Measurements from ENCODE around the gene VAV2. TPM values are rescaled to one million over a fixed set of nuclear protein-coding genes. Genes with fewer than 3 reads are reported as not detected.

Gene VAV2
- total and polyA plus RNA-seq, 2 donors = 9.8 to 13.7 TPM

- no peak overlapping the region for H3K4me3 ChIP-seq (ENCODE audit: low read depth, low read length)
- 90% methylated on average over 10 of the region's 10 CpGs for WGBS
- H3K27ac ChIP-seq (ENCODE audit: low read depth) = no peak overlapping the region
Measured at GRCh38 chr9:133841167-133841812, 150.8 kb downstream of the VAV2 start.

DNA sequence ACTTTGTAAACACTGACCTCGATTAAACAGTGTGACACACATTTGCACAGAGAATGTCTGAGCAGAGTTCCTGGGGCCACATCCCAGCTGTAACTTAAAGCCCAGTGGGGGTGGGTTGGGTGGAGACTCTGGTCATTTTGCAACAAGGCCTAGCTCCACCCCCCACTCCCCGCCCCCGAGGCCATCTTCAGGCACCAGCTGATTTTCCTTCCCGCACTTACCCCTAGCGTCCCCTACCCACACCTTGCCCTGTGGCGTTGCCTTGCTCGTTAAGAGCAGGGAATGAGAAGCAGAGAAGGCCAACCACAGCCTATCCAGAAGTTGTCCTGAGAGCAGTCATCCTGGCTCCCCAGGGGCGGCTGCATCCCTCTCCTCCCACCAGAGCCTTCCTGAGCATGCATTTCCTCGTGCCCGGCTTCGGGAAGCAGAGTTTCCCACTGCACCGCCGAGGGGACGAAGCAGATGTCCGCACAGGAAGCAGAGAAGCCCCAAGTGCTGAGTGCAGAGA, 152.2 kb downstream of the VAV2 start:
- Histone ChIP-seq H3K27ac (ENCODE audit: low read depth) (no peak overlapping the region), H3K36me3 (ENCODE audit: insufficient read depth) (no peaks in the 10 kb centered on the region), H3K4me1 (ENCODE audit: insufficient read depth) (no peaks in the 10 kb centered on the region), H3K4me3 (ENCODE audit: low read depth, low read length) (no peak overlapping the region)
- 36% methylated on average over 15 of the region's 15 CpGs for WGBS
- DNase-seq (ENCODE audit: extremely low spot score) = no peak

More at GRCh38 chr9:133841167-133841812, 150.8 kb downstream of the VAV2 start:
- no peak for DNase-seq (ENCODE audit: extremely low spot score)
- no peaks in the 10 kb centered on the region for H3K4me1 ChIP-seq (ENCODE audit: insufficient read depth)
- no peaks in the 10 kb centered on the region for H3K36me3 ChIP-seq (ENCODE audit: insufficient read depth)

DNA sequence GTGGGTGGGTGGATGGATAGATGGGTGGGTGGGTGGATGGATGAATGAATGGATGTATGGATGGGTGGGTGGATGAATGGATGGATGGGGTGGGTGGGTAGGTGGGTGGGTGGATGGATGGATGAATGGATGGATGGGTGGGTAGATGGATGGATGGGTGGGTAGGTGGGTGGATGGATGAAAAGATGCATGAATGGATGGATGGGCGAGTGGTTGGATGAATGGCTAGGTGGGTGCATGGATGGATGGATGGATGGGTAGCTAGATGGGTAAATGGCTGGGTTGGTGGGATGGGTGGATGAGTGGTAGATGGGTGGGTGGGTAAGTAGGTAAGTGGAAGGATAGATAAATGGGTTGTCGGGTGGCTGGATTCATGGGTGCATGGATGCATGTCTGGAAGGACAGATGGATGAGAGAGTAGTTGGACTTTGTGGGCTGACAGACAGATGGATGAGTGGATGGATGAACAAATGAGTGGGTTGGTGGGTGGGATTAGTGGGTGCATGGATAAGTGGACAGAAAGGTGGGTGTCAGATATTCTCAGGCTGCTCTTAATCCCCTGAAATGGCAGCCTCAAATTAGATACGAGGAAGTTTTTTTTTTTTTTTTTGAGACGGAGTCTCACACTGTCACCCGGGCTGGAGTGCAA, 153.1 kb downstream of the VAV2 start:
- H3K4me1 ChIP-seq (ENCODE audit: insufficient read depth) = no peaks in the 10 kb centered on the region
- 98% methylated on average over 5 of the region's 5 CpGs for WGBS
- no peak overlapping the region for H3K4me3 ChIP-seq (ENCODE audit: low read depth, low read length)
- no peaks in the 10 kb centered on the region for H3K36me3 ChIP-seq (ENCODE audit: insufficient read depth)
- DNase-seq (ENCODE audit: extremely low spot score) = no peak
- no peak overlapping the region for H3K27ac ChIP-seq (ENCODE audit: low read depth)

DNA sequence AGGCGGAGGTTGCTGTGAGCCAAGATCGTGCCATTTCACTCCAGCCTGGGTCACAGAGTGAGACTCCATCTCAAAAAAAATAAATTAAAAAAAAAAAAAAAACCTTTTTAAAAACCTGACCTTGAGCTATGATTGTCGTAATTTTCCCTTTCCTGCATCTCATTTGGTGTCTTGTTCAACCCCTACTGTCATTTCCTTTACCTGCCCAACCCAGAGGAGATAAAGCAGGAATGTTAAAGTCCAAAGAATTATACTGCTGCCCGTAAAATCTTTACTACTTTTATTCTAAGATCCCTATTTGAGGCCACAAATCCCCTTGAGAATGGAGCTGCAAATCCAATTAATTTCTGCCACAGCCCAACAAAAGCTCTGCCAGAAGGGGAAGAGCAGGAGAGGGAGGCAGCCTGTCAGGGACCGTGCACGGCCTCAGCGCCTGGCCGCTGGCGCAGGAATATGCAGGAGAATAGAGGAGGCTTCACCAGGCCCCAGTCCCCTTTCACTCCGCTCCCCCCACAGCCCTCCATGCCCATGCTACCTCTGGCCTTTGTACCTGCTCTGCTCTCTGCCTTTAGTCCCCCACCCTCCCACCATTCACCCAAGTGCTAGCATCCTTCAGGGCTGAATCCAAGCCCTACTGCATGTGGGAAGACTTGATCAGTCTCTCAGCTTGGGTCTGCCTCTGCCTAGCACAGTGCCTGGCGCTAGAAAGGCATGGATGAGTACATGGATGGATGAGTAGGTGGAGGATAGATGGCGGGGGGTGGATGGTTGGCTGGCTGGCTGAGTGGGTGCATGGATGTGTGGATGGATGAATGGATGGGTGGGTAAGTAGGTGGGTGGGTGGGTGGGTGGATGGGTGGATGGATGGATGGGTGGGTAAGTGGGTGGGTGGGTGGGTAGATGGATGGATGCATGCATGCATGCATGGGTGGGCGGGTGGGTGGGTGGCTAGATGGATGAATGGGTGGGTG, 154.2 kb downstream of the VAV2 start:
- WGBS = 86% methylated on average over 13 of the region's 13 CpGs
- Histone ChIP-seq H3K4me3 (ENCODE audit: low read depth, low read length) (no peak overlapping the region), H3K36me3 (ENCODE audit: insufficient read depth) (no peaks in the 10 kb centered on the region), H3K4me1 (ENCODE audit: insufficient read depth) (no peaks in the 10 kb centered on the region), H3K27ac (ENCODE audit: low read depth) (no peak overlapping the region)
- no peak for DNase-seq (ENCODE audit: extremely low spot score)

DNA sequence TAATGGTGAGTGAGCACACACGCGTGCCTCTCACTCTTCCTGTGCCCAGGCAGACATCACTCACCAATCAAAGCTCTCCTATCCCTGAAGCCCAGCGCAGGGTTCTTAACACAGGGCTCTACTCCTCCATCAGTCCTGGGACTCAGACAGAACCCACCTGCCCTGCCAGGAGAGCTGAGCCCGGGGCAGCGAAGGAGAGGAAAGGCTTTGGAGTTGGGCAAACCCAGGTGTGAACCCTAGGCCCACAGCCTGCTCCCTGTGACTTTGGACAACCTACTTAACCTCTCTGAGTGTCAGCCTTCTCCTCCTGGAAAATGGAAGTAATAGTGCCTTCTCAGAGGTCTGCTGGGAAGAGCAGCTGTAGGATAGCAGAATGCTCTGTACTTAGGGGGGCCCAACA, 155.3 kb downstream of the VAV2 start:
- 94% methylated on average over 5 of the region's 5 CpGs for WGBS

GRCh38 chr9:133836001-133836758, 155.9 kb downstream of the VAV2 start:
- no peak overlapping the region for H3K27ac ChIP-seq (ENCODE audit: low read depth)
- WGBS = 91% methylated on average over 17 of the region's 17 CpGs
- no peaks in the 10 kb centered on the region for H3K4me1 ChIP-seq (ENCODE audit: insufficient read depth)
- no peak for DNase-seq (ENCODE audit: extremely low spot score)
- no peak overlapping the region for H3K4me3 ChIP-seq (ENCODE audit: low read depth, low read length)
- H3K36me3 ChIP-seq (ENCODE audit: insufficient read depth) = no peaks in the 10 kb centered on the region

More for the DNA sequence above, 155.3 kb downstream of the VAV2 start:
- DNase-seq (ENCODE audit: extremely low spot score) = no peak
- Histone ChIP-seq H3K27ac (ENCODE audit: low read depth) (no peak overlapping the region), H3K4me3 (ENCODE audit: low read depth, low read length) (no peak overlapping the region), H3K36me3 (ENCODE audit: insufficient read depth) (no peaks in the 10 kb centered on the region), H3K4me1 (ENCODE audit: insufficient read depth) (no peaks in the 10 kb centered on the region)

- H3K27ac ChIP-seq (ENCODE audit: low read depth) = no peak overlapping the region
- no peaks in the 10 kb centered on the region for H3K36me3 ChIP-seq (ENCODE audit: insufficient read depth)
- no peak for DNase-seq (ENCODE audit: extremely low spot score)
- 71% methylated on average over 22 of the region's 22 CpGs for WGBS
- no peak overlapping the region for H3K4me3 ChIP-seq (ENCODE audit: low read depth, low read length)
- H3K4me1 ChIP-seq (ENCODE audit: insufficient read depth) = no peaks in the 10 kb centered on the region
Measured at GRCh38 chr9:133835262-133835901, 156.7 kb downstream of the VAV2 start.

- H3K36me3 ChIP-seq (ENCODE audit: insufficient read depth) = no peaks in the 10 kb centered on the region
- no peak overlapping the region for H3K27ac ChIP-seq (ENCODE audit: low read depth)
- no peaks in the 10 kb centered on the region for H3K4me1 ChIP-seq (ENCODE audit: insufficient read depth)
- no peak for DNase-seq (ENCODE audit: extremely low spot score)
- 90% methylated on average over 29 of the region's 29 CpGs for WGBS
- H3K4me3 ChIP-seq (ENCODE audit: low read depth, low read length) = no peak overlapping the region
Measured at GRCh38 chr9:133834080-133834976, 157.8 kb downstream of the VAV2 start.

- DNase-seq (ENCODE audit: extremely low spot score) = no peak
- Histone ChIP-seq H3K4me1 (ENCODE audit: insufficient read depth) (no peaks in the 10 kb centered on the region), H3K4me3 (ENCODE audit: low read depth, low read length) (no peak overlapping the region), H3K27ac (ENCODE audit: low read depth) (no peak overlapping the region), H3K36me3 (ENCODE audit: insufficient read depth) (no peaks in the 10 kb centered on the region)
- WGBS = 94% methylated on average over 22 of the region's 22 CpGs
Measured at GRCh38 chr9:133833388-133834025, 158.6 kb downstream of the VAV2 start.

- 87% methylated on average over 8 of the region's 8 CpGs for WGBS
- no peak overlapping the region for H3K4me3 ChIP-seq (ENCODE audit: low read depth, low read length)
- no peak for DNase-seq (ENCODE audit: extremely low spot score)
- H3K27ac ChIP-seq (ENCODE audit: low read depth) = no peak overlapping the region
- H3K4me1 ChIP-seq (ENCODE audit: insufficient read depth) = no peaks in the 10 kb centered on the region
- H3K36me3 ChIP-seq (ENCODE audit: insufficient read depth) = no peaks in the 10 kb centered on the region
Measured at GRCh38 chr9:133832877-133833276, 159.2 kb downstream of the VAV2 start.

GRCh38 chr9:133830711-133831110, 161.4 kb downstream of the VAV2 start:
- no peak overlapping the region for H3K27ac ChIP-seq (ENCODE audit: low read depth)
- no peak for DNase-seq (ENCODE audit: extremely low spot score)
- H3K36me3 ChIP-seq (ENCODE audit: insufficient read depth) = no peaks in the 10 kb centered on the region
- no peak overlapping the region for H3K4me3 ChIP-seq (ENCODE audit: low read depth, low read length)
- WGBS = 77% methylated on average over 3 of the region's 3 CpGs
- H3K4me1 ChIP-seq (ENCODE audit: insufficient read depth) = no peaks in the 10 kb centered on the region

Data from urinary bladder (tissue), 4 donors.